Fibroblast of skin of left quadriceps (primary cell): Measurements from ENCODE around the gene CCDC57.
A peak's percentile ranks its signal among the peaks of the same experiment; 100 is the strongest.

ENCODE experiments used
- DNase-seq, 2 experiments: peaks; one replicate each; pipeline ENCODE4 v3.0.0-alpha.2; 2013; ENCODE audit warnings: low read depth in 2 of 2

CCDC57 gene

DNA sequence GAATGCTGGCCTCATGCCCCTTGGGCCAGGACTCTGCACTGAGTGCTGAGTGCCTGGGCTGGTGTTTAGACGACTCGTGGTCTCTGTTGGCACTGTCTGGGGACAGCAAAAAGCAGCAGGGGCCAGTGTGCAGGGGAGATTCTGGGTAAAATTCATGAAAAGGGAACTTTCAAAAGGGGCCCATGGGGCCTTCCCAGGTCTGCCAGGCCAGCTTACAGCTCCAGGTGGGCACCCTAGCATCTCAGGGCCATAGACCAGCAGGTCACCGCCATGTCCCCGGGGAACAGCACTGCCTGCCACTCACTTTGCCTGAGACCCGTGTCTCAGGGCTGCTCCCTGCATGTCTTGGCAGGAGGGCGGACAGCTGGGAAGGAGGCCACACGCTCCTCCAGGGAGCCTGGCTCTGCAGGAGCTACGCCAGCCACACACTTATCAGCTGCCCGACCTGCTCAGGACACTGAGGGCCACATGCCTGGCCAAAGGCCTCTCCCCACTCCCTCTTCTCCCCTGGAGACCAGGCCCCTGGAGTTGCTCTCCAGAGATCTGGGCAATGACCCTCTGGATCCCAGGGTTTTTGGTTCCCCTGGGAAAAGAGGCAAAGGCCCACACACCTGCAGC is 105.8 kb downstream of the CCDC57 start:
- DNase-seq, result no peak

DNA sequence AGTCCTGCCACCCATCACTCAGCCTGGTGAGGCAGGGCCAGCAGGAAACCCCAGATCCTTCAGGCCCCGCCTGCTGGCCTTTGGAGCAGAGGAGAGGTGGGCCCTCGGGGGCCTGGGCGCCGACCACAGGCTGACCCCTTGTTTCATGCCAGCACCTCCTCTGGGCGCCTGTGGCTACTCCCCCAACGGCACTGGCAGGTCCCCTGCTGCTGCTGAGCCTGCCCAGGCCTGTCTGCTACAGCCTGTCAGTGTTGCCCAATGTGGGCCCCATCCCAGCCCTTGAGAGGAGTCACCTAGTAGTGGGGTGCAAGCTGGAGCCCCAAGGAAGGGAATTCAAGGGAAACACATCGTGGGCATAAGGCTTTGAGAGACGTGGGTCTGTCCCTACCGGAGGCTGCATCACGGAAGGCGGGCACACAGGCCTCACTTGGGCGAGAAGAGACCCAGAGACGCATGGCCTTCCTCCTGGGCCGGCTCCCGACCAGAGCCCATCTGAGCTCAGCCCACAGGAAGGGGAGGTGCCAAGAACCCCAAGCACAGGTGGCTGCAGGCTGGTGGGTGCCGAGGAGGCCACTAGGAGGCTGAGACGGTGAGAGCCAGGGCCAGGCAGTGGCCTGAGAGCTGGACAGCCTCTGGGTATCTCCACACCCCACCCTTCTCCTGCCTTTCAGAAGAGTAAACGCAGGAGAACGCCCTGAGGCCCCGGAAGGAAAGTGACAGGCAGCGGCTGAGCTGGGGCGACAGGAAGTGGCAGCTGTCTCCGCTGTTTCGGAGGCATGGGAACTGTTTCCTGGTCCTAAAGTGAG is 106.6 kb downstream of the CCDC57 start:
- no peak for DNase-seq

GRCh38 chr17:82105417-82105881 is 107.2 kb downstream of the CCDC57 start:
- DNase-seq, result no peak

DNA sequence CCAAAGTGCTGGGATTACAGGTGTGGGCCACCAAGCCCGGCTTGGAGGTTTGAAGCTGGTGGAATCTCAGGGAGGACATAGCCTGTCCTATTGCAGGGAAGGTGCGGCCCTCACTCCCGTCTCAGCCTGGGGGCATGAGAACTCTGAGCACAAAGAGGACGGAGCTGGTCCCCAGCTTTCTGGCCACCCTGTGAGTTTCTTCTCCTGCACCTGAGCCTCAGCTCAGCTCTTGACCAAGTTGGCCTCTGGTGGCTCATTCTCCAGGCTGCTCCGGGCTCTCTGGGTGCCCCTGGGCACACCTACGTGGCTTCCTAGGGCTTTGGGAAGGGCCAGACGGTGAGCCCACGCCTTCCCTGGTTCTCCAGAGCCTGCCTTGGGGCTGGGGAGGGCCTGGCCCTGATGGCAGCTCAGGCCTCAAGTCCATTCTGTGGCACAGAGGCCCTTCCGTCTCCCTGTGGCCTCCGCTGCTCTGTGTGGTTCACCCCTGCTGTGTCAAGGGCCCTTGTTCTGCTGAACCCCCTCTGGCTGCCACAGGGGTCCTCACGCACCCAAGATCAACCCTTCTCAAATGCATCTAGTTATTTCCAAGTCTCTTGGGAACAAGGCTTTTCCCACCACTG is 107.7 kb downstream of the CCDC57 start:
- no peak for DNase-seq

DNA sequence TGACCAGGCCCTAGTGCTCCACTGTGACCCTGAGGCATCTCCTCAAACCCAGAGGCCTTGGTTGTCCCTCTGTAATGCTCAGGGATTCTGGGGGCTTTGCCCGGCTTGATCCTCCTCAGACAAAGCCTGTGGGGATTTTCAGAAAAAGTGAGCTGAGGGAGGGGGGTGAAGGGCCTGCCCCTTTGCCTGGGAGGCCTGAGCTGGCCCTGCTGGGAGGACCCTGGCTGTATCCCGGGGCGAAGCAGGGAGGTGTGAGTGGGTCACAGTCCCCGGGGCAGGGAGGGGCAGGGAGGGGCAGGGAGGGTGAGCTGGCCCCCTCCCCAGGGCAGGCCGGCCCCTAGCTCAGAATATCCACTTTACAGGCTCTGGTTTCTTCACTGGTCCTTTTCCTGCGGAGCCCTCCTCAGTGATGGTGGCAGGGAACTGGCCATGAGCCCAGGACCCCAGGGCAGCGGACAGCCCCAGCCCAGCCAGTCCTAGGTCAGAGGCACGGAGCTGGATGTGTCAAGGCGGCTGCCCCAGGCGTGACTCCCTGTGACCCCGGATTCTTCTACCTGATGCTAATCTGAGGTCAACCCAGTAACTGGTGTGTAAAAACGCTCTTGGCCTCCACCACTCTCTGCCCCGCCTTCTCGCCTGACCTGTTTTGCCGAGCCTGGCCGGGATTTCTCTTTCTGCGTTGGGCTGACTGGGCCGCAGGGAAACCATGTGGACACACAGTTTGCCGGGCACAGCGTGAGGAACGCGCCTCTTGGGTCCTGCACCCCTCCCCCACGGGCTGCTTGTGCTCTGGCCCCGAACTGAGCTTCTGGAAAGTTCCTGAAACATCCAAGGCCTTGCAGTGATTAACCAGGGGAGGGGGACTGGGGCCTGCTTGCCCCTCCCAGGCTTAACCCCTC is 108.8 kb downstream of the CCDC57 start:
- DNase-seq, result no peak

GRCh38 chr17:82101767-82102679 is 110.6 kb downstream of the CCDC57 start:
- no peak for DNase-seq

DNA sequence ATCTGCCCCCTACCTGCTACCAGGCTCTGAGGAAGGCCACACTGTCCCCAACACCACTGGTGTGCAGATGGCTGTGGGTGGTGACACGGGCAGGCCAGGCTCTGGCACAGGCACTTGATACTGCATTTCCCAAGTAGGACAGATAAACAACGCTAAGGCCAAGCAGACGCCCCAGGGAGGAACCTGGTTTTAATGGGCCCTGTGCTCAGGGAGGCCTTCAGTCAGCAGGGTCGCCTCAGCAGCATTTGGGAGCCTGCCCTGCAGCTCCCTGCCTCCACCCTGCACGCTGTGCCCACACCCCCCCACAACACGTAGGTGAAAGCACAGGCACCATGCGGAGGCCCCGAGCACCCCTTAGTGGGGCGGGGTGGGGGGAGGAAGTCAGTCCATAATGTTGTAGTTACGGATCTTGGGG is 111.3 kb downstream of the CCDC57 start:
- no peak for DNase-seq

DNA sequence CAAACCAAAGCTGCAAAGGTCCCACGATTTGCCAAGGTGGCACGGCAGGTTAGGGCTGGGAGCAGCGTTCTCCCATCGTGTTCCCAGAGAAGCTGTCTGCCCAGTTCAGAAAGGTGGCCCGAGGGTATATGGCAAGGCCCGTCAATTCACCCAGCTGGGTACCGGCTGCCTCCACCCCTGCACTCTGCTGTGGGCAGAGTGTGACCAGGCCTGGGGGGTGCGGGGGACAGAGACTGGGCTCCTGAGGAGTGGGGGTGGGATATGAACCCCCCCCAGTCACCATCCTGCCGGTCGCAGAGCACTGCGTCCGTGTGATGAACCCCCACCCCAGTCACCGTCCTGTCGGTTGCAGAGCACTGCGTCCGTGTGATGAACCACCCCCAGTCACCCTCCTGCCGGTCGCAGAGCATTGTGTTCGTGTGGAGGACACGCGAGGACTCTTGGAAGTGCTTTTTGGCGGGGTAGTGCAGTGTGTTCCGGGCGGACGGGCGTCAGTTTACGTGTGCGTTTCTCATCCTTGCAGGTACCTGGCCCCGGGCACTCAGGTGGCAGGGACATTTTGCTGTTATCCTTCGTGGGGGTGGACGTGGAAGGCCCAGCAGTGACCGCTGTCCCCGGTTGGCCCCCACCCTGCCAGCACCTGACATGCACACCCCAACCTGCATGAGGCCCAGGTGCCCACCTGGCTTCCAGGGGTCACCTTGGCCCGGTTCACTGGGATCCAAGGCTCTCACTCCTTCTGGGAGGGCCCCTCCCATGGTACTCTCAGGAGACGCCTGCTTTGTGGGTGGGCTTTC is 111.9 kb downstream of the CCDC57 start:
- no peak for DNase-seq

- no peak for DNase-seq
Measured at GRCh38 chr17:82098939-82099763, 113.5 kb downstream of the CCDC57 start.

GRCh38 chr17:82098169-82098938 is 114.3 kb downstream of the CCDC57 start, which contains the start of gene FASN:
FASN (minus strand) TSS chr17:82098236; CDS start chr17:82096445, 1,791 bp downstream.
- peak; percentile 92 for DNase-seq

- no peak for DNase-seq
Measured at GRCh38 chr17:82097919-82098168, 114.8 kb downstream of the CCDC57 start.

- DNase-seq, result no peak
Measured at GRCh38 chr17:82097184-82097918, 115.3 kb downstream of the CCDC57 start.

- no peak for DNase-seq
Measured at GRCh38 chr17:82096709-82097183, 115.9 kb downstream of the CCDC57 start.

GRCh38 chr17:82095777-82096708 is 116.6 kb downstream of the CCDC57 start:
- DNase-seq, result no peak

DNA sequence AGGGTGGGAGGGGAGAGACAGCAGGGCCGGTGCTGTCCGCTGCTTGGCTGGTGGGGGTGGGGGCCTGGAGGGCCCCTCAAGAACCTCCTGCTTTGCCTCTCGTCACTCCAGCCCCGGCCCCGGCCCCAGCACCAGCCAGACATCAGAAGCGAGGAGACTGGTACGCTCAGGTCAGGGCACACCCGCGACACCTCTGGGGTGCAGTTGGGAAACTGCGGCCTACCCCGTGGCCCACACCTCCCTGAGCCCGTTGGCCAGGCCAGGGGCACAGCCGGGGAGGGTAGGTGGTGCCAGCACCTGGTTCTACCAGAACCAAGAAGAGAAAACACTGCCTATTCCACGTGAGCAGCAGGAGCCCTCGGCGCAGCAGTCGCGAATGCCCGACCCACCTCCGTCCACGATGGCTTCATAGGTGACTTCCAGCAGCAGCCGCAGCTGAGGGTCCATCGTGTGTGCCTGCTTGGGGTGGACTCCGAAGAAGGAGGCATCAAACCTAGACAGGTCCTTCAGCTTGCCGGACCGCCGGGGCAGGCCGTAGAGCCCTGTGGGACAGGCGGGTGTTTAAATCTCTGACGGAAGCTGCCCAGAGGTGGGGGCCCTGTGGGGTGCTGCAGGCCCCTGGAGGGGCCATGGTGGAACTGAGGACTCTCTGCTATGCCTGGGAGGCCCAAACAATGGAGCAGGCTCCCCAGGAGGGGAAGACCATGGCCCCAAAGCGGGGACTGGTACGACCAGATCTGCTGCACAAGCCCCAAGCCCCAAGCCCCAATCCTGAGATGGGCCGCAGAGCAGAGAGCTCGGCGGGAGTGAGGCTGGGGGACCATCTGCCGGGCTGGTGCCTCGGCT is 117.5 kb downstream of the CCDC57 start:
- no peak for DNase-seq
